Gastroesophageal sphincter (tissue), 4 donors: ENCODE measurements around the gene DSCAML1. TPM values are rescaled to one million over a fixed set of nuclear protein-coding genes. Genes with fewer than 3 reads are reported as not detected.

Source experiments
- ATAC-seq: fragments of 150-250 bp; one replicate; pipeline ENCODE4 v1.9.1; 2016; ENCODE audit warnings: mild to moderate bottlenecking, moderate library complexity
- H3K27ac ChIP-seq, 4 donors: fragments of 200-600 bp; sonication (generic) in 3 of 4; 1 replicate in 3 of 4; 2 replicates in 1 of 4; pipeline ENCODE4 v1.5.1; 2016 to 2019
- H3K27me3 ChIP-seq: fragments of 200-600 bp; sonication (generic); one replicate; pipeline ENCODE4 v1.5.1; 2019
- H3K36me3 ChIP-seq, 2 donors: fragments of 200-600 bp; sonication (generic); one replicate each; pipeline ENCODE4 v1.5.1; 2019; ENCODE audit warnings: control low read depth in 1 of 2
- H3K4me1 ChIP-seq, 3 donors: fragments of 200-600 bp; sonication (generic); 1 replicate in 2 of 3; 2 replicates in 1 of 3; pipeline ENCODE4 v1.5.1; 2016 to 2019; ENCODE audit warnings: control low read depth in 2 of 3
- H3K4me3 ChIP-seq, 2 donors: fragments of 200-600 bp; sonication (generic); one replicate each; pipeline ENCODE4 v1.5.1; 2019; ENCODE audit warnings: mild to moderate bottlenecking in 1 of 2, moderate library complexity in 1 of 2
- H3K9me3 ChIP-seq, 3 donors: fragments of 200-600 bp; sonication (generic); one replicate each; pipeline ENCODE4 v1.5.1; 2017 to 2019; ENCODE audit warnings: control low read depth in 2 of 3
- EP300 ChIP-seq: sonication (generic); formaldehyde crosslinking; IDR thresholded peaks from one replicate; pipeline ENCODE4 v1.6.1; 2017; ENCODE audit warnings: antibody characterized with exemption, mild to moderate bottlenecking
- POLR2A ChIP-seq, 2 donors: fragments of 450-650 bp; IDR thresholded peaks; one replicate each; pipeline ENCODE4 v1.6.1; 2017; ENCODE audit warnings: antibody characterized with exemption in 2 of 2, mild to moderate bottlenecking in 2 of 2, moderate library complexity in 1 of 2
- POLR2AphosphoS5 ChIP-seq: sonication (generic); formaldehyde crosslinking; IDR thresholded peaks from one replicate; pipeline ENCODE4 v1.6.1; 2017; ENCODE audit warnings: antibody characterized with exemption
- WGBS, 2 donors: methylation state at CpG; one replicate each; pipeline ENCODE4 v1.1.5; 2018; ENCODE audit warnings: low coverage in 1 of 2; 5-methylcytosine and 5-hydroxymethylcytosine counted together
- total RNA-seq, 4 donors: library from RNA; depleted of rRNA; stranded (reverse); fragments of >200 nt; gene quantifications; one replicate each; pipeline ENCODE4 v1.1.0, GENCODE V29; 2016
- TF ChIP-seq, protein P1 (sequence below), 4 experiments: fragments of 200-600 bp in 2 of 4; fragments of 450-650 bp in 2 of 4; sonication (generic) in 1 of 4; IDR thresholded peaks; one replicate each; pipeline ENCODE4 v1.5.1; 2017 to 2019; ENCODE audit warnings: antibody characterized with exemption in 4 of 4, mild to moderate bottlenecking in 2 of 4, moderate library complexity in 2 of 4

Gene DSCAML1
- total RNA-seq, 4 donors from 2014 or later, result 0.35 to 2.5 (median 0.73) TPM

DNA sequence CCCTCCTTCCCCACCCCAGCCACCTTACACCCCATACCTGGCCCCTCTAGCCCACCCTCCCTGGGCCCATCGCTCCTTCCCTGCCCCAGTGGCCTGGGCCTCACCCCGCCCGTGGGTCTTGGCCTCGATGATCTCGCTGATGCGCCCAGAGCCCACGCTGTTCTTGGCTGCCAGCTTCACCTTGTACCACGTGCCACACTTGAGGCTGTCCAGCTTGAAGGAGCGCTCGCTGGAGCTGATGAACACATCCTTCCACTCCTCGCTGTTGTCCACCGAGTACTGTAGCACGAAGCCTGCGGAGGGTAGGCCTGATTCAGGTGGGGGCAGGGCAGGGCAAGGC, 359.3 kb downstream of the DSCAML1 start:
- Histone ChIP-seq H3K4me1 (no peaks in the 10 kb centered on the region), H3K27me3 (peaks cover 16% of the 10 kb centered on the region), H3K9me3 (no peaks in the 10 kb centered on the region), H3K27ac (no peak overlapping the region), H3K4me3 (no peak overlapping the region), H3K36me3 (peaks cover 0 to 25% of the 10 kb centered on the region in 2 donors)
- WGBS, 2 donors, result 80% methylated on average over 1 of the region's 14 CpGs; no CpG with 5 or more reads in 1 of the 2 donors
- no peak for TF ChIP-seq EP300
- no peak for TF ChIP-seq POLR2AphosphoS5
- TF ChIP-seq, protein P1, sequence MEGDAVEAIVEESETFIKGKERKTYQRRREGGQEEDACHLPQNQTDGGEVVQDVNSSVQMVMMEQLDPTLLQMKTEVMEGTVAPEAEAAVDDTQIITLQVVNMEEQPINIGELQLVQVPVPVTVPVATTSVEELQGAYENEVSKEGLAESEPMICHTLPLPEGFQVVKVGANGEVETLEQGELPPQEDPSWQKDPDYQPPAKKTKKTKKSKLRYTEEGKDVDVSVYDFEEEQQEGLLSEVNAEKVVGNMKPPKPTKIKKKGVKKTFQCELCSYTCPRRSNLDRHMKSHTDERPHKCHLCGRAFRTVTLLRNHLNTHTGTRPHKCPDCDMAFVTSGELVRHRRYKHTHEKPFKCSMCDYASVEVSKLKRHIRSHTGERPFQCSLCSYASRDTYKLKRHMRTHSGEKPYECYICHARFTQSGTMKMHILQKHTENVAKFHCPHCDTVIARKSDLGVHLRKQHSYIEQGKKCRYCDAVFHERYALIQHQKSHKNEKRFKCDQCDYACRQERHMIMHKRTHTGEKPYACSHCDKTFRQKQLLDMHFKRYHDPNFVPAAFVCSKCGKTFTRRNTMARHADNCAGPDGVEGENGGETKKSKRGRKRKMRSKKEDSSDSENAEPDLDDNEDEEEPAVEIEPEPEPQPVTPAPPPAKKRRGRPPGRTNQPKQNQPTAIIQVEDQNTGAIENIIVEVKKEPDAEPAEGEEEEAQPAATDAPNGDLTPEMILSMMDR (IDR thresholded peaks at IDR 0.05), result no peak
- no peak for TF ChIP-seq POLR2A (IDR thresholded peaks at IDR 0.05)
- ATAC-seq, result no peak

DNA sequence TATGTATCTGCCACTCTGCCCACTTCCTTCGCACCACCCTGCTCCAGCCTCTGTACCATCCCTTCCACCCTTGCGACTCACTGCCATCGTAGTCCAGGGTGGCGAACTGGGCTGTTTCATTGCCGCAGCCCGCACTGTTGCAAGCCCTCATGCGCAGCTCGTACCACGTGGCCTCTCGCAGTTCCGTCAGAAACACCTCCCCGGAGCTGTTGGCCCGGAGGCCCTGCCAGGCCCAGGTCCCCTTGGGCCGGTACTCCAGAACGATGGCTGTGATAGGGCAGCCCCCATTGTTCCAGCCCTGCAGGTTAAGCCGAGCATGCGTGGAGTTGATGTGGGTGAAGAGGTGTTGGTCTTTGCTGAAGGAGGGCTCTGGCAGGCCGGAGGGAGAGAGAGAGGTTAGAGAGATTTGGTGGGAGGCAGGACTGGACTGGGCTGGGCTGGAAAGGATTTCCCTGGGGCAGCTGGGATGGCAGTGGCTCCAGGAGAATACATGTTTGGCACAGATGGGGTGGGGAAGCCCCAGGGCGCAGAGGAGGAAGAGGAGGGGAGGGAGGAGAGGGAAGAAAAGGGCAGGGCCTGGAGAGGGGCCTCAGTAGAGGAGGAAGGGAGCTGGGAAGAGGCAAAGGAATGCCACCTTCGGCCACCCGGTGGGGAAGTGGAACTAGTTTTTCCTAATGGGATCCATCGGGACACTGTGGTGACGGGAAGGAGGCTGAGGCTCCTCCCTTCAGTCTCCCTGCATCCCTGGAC, 359.8 kb downstream of the DSCAML1 start:
- TF ChIP-seq POLR2AphosphoS5, result no peak
- peaks cover 11% of the 10 kb centered on the region for H3K27me3 ChIP-seq
- no peak for ATAC-seq
- H3K27ac ChIP-seq, result no peak overlapping the region
- no peaks in the 10 kb centered on the region for H3K4me1 ChIP-seq
- 84 to 89% methylated on average over 7 to 9 of the region's 23 CpGs for WGBS, 2 donors
- H3K9me3 ChIP-seq, result no peaks in the 10 kb centered on the region
- peaks cover 0 to 29% of the 10 kb centered on the region in 2 donors for H3K36me3 ChIP-seq
- H3K4me3 ChIP-seq, result no peak overlapping the region

DNA sequence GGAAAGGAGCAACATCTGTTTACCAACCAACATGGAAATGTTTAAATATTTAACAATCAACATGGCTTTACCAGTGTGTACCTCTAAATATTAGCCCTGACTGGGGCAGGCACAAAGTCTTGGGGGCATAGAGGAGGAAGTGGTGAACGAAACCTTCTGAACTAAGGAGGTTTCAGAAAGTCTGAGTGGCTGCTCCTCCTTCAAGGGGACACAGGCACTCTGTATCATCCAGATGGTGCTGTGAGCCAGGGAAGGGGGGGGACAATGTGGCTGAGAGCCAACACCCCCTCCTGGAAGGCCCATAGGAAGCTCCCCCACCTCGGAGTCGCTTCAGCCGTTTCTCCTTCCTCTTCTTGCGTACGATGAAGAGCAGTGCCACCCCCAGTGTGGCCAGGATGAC, 361.7 kb downstream of the DSCAML1 start:
- H3K4me1 ChIP-seq, result no peaks in the 10 kb centered on the region
- no peaks in the 10 kb centered on the region for H3K9me3 ChIP-seq
- H3K27me3 ChIP-seq, result peaks cover 11% of the 10 kb centered on the region
- H3K27ac ChIP-seq, result no peak overlapping the region
- H3K36me3 ChIP-seq, result peaks cover 0 to 44% of the 10 kb centered on the region in 2 donors
- ATAC-seq, result no peak
- no peak for TF ChIP-seq EP300
- no peak for TF ChIP-seq POLR2A (IDR thresholded peaks at IDR 0.05)
- 77 to 80% methylated on average over 2 to 4 of the region's 6 CpGs for WGBS, 2 donors
- no peak overlapping the region for H3K4me3 ChIP-seq

DNA sequence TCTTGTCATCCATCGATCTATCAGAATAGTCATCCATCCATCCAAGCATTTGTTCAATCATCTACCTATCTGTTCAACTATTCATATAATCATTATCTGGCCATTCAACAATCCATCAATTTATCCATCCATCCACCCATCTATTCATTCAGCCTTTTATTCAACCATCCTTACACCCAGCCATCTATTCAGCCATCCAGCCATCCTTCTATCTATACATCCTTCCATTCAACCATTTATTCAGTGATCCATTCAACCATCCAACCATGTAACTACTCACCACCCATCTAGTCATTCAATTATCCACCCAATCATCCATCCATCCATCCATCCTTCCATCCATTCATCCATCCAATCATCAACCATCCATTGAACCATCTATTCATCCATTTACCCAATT, 362.5 kb downstream of the DSCAML1 start:
- H3K9me3 ChIP-seq, result no peaks in the 10 kb centered on the region
- H3K36me3 ChIP-seq, result peaks cover 0 to 47% of the 10 kb centered on the region in 2 donors
- H3K4me1 ChIP-seq, result no peaks in the 10 kb centered on the region
- no peak for TF ChIP-seq POLR2A (IDR thresholded peaks at IDR 0.05)
- no peak for TF ChIP-seq EP300
- TF ChIP-seq, protein P1 (IDR thresholded peaks at IDR 0.05), result no peak
- TF ChIP-seq POLR2AphosphoS5, result no peak
- no peak for ATAC-seq
- H3K27me3 ChIP-seq, result peaks cover 8% of the 10 kb centered on the region
- WGBS, 2 donors, result 96 to 100% methylated on average over 1 of the region's 1 CpG
- no peak overlapping the region for H3K4me3 ChIP-seq
- H3K27ac ChIP-seq, result no peak overlapping the region

DNA sequence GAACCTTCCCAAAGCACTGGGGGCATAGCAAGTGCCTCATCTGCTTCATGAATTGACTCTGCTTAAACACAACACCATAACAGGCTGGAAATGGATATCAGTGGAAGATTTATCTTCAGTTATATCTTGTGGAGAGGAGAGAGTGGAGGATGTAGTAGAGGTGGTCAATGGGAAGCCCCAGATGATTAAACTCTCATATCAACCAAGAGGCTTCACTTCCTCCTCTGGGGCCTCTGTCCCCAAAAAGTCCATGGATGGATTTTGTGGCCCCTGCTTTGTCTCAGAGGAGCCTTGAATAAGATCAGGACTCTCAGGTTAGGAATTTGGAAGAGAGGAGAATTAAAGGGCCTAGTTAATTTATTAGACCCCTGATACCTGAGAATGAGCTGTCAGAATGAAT, 363.3 kb downstream of the DSCAML1 start:
- Histone ChIP-seq H3K4me1 (no peaks in the 10 kb centered on the region), H3K9me3 (no peaks in the 10 kb centered on the region), H3K4me3 (no peak overlapping the region), H3K27me3 (peaks cover 3% of the 10 kb centered on the region), H3K27ac (no peak overlapping the region), H3K36me3 (peaks cover 0 to 47% of the 10 kb centered on the region in 2 donors)
- ATAC-seq, result no peak
- no peak for TF ChIP-seq EP300
- TF ChIP-seq, protein P1 (IDR thresholded peaks at IDR 0.05), result no peak
- no peak for TF ChIP-seq POLR2A (IDR thresholded peaks at IDR 0.05)
- TF ChIP-seq POLR2AphosphoS5, result no peak

DNA sequence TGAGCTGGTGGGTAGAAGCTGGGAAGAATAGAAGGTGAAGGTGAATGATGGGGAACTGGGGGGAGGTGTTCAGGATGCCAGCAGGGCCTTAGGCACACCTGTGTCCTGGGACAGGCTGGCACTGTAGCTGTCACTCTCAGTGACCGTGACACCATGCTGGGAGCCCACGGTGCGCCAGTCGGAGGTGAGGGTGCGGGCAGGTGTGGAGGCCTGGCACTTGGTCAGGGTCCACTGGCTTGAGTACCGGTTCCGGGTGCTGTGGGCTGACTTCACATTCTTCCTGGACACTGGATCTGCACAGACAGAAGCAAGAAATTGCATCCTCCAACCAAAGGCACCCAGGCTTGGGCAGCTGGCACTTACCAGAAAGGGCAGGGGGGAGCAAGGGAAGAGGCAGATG, 365.6 kb downstream of the DSCAML1 start:
- Histone ChIP-seq H3K4me3 (no peak overlapping the region), H3K36me3 (peaks cover 0 to 41% of the 10 kb centered on the region in 2 donors), H3K9me3 (no peaks in the 10 kb centered on the region), H3K27me3 (no peaks in the 10 kb centered on the region), H3K4me1 (peaks cover 0 to 2% (median 0%) of the 10 kb centered on the region in 3 donors), H3K27ac (no peak overlapping the region)
- TF ChIP-seq EP300, result no peak
- TF ChIP-seq POLR2AphosphoS5, result no peak
- TF ChIP-seq POLR2A (IDR thresholded peaks at IDR 0.05), result no peak
- TF ChIP-seq, protein P1 (IDR thresholded peaks at IDR 0.05), result no peak
- no peak for ATAC-seq
- 100% methylated on average over 1 of the region's 7 CpGs; no CpG with 5 or more reads in 1 of the 2 donors for WGBS, 2 donors
